ENCODE results near the gene DPEP1. TPM values are rescaled to one million over a fixed set of nuclear protein-coding genes. Genes with fewer than 3 reads are reported as not detected.
"Not testable (repeated sequence)": the region's sequence is repeated elsewhere in the genome, so short reads cannot be mapped to it uniquely, and the experiment has no call there.

The DPEP1 gene
- total and polyA plus RNA-seq, 4 donors = 0.14 to 0.83 (median 0.45) TPM

GRCh38 chr16:89670496-89671431 is 57.3 kb downstream of the DPEP1 start:
- H3K27me3 ChIP-seq (ENCODE audit: control insufficient read depth in 4 of 4, insufficient read depth in 4 of 4, low read length in 3 of 4) = no peaks in the 10 kb centered on the region
- H3K4me3 ChIP-seq (ENCODE audit: low read depth in 1 of 3, low read length in 3 of 3) = no peak overlapping the region
- no peaks in the 10 kb centered on the region for H3K9me3 ChIP-seq (ENCODE audit: control insufficient read depth in 4 of 4, low read length in 3 of 4)
- no peak for TF ChIP-seq RAD21 (IDR thresholded peaks at IDR 0.05)
- TF ChIP-seq EGR1 (IDR thresholded peaks at IDR 0.05; ENCODE audit: low read depth in 2 of 2) = no peak
- no peak for TF ChIP-seq CTCF (IDR thresholded peaks at IDR 0.05; ENCODE audit: low read depth, low read length, missing input control)
- no peak for TF ChIP-seq GABPA (IDR thresholded peaks at IDR 0.05 in 1 of 2, conservative IDR thresholded peaks at IDR 0.05 in 1 of 2)
- no peak for TF ChIP-seq NR2F2 (IDR thresholded peaks at IDR 0.05)
- no peak for TF ChIP-seq SP1 (IDR thresholded peaks at IDR 0.05)
- TF ChIP-seq, protein P1, sequence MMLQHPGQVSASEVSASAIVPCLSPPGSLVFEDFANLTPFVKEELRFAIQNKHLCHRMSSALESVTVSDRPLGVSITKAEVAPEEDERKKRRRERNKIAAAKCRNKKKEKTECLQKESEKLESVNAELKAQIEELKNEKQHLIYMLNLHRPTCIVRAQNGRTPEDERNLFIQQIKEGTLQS (IDR thresholded peaks at IDR 0.05) = no peak
- TF ChIP-seq YY1 (IDR thresholded peaks at IDR 0.05) = no peak
- TF ChIP-seq, protein P2, sequence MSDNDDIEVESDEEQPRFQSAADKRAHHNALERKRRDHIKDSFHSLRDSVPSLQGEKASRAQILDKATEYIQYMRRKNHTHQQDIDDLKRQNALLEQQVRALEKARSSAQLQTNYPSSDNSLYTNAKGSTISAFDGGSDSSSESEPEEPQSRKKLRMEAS (IDR thresholded peaks at IDR 0.05) = no peak
- TF ChIP-seq, protein P3, sequence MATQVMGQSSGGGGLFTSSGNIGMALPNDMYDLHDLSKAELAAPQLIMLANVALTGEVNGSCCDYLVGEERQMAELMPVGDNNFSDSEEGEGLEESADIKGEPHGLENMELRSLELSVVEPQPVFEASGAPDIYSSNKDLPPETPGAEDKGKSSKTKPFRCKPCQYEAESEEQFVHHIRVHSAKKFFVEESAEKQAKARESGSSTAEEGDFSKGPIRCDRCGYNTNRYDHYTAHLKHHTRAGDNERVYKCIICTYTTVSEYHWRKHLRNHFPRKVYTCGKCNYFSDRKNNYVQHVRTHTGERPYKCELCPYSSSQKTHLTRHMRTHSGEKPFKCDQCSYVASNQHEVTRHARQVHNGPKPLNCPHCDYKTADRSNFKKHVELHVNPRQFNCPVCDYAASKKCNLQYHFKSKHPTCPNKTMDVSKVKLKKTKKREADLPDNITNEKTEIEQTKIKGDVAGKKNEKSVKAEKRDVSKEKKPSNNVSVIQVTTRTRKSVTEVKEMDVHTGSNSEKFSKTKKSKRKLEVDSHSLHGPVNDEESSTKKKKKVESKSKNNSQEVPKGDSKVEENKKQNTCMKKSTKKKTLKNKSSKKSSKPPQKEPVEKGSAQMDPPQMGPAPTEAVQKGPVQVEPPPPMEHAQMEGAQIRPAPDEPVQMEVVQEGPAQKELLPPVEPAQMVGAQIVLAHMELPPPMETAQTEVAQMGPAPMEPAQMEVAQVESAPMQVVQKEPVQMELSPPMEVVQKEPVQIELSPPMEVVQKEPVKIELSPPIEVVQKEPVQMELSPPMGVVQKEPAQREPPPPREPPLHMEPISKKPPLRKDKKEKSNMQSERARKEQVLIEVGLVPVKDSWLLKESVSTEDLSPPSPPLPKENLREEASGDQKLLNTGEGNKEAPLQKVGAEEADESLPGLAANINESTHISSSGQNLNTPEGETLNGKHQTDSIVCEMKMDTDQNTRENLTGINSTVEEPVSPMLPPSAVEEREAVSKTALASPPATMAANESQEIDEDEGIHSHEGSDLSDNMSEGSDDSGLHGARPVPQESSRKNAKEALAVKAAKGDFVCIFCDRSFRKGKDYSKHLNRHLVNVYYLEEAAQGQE (IDR thresholded peaks at IDR 0.05) = no peak
- no peak for TF ChIP-seq HNF4A (conservative IDR thresholded peaks at IDR 0.05)
- TF ChIP-seq TAF1 (conservative IDR thresholded peaks at IDR 0.05) = no peak
- TF ChIP-seq RXRA (IDR thresholded peaks at IDR 0.05) = no peak
- TF ChIP-seq HNF4G (IDR thresholded peaks at IDR 0.05) = no peak
- no peak for TF ChIP-seq FOXA2 (IDR thresholded peaks at IDR 0.05)
- no peak for TF ChIP-seq JUND (IDR thresholded peaks at IDR 0.05)
- TF ChIP-seq, protein P4, sequence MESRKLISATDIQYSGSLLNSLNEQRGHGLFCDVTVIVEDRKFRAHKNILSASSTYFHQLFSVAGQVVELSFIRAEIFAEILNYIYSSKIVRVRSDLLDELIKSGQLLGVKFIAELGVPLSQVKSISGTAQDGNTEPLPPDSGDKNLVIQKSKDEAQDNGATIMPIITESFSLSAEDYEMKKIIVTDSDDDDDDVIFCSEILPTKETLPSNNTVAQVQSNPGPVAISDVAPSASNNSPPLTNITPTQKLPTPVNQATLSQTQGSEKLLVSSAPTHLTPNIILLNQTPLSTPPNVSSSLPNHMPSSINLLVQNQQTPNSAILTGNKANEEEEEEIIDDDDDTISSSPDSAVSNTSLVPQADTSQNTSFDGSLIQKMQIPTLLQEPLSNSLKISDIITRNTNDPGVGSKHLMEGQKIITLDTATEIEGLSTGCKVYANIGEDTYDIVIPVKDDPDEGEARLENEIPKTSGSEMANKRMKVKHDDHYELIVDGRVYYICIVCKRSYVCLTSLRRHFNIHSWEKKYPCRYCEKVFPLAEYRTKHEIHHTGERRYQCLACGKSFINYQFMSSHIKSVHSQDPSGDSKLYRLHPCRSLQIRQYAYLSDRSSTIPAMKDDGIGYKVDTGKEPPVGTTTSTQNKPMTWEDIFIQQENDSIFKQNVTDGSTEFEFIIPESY (IDR thresholded peaks at IDR 0.05) = no peak
- TF ChIP-seq FOXA1 (IDR thresholded peaks at IDR 0.05) = no peak
- no peak overlapping the region for H3K27ac ChIP-seq (ENCODE audit: low read depth in 1 of 2, low read length in 2 of 2)
- no peak for DNase-seq (ENCODE audit: low spot score)
- H3K4me1 ChIP-seq (ENCODE audit: control insufficient read depth in 4 of 4, insufficient read depth in 4 of 4, low read length in 3 of 4) = peaks cover 0 to 15% (median 8%) of the 10 kb centered on the region in 4 donors
- H3K36me3 ChIP-seq (ENCODE audit: control insufficient read depth in 4 of 4, insufficient read depth in 3 of 4, low read depth in 1 of 4, low read length in 3 of 4) = peaks cover 0 to 3% (median 0%) of the 10 kb centered on the region in 4 donors
- H3K9ac ChIP-seq (ENCODE audit: low read depth in 1 of 2, low read length in 2 of 2) = no peak overlapping the region
- WGBS = 90% methylated on average over 10 of the region's 10 CpGs

DNA sequence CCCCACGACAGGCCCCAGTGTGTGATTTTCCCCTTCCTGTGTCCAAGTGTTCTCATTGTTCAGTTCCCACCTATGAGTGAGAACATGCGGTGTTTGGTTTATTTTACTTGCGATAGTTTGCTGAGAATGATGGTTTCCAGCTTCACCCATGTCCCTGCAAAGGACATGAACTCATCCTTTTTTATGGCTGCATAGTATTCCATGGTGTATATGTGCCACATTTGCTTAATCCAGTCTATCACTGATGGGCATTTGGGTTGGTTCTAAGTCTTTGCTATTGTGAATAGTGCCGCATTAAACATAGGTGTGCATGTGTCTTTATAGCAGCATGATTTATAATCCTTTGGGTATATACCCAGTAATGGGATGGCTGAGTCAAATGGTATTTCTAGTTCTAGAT is 58.1 kb downstream of the DPEP1 start:
- H3K27ac ChIP-seq (ENCODE audit: low read depth in 1 of 2, low read length in 2 of 2); H3K9me3 ChIP-seq (ENCODE audit: control insufficient read depth in 4 of 4, low read length in 3 of 4); H3K36me3 ChIP-seq (ENCODE audit: control insufficient read depth in 4 of 4, insufficient read depth in 3 of 4, low read depth in 1 of 4, low read length in 3 of 4); H3K4me3 ChIP-seq (ENCODE audit: low read depth in 1 of 3, low read length in 3 of 3); H3K27me3 ChIP-seq (ENCODE audit: control insufficient read depth in 4 of 4, insufficient read depth in 4 of 4, low read length in 3 of 4); H3K9ac ChIP-seq (ENCODE audit: low read depth in 1 of 2, low read length in 2 of 2); DNase-seq (ENCODE audit: low spot score): not testable (repeated sequence)
- WGBS = 95% methylated on average over 4 of the region's 4 CpGs
- peaks cover 0 to 15% (median 8%) of the 10 kb centered on the region in 4 donors for H3K4me1 ChIP-seq (ENCODE audit: control insufficient read depth in 4 of 4, insufficient read depth in 4 of 4, low read length in 3 of 4)

All from liver (tissue), 9 donors.